K562 (cell line): ENCODE results near the gene TEX13C. TPM values are rescaled to one million over a fixed set of nuclear protein-coding genes. Genes with fewer than 3 reads are reported as not detected.
A peak's percentile ranks its signal among the peaks of the same experiment; 100 is the strongest.

Experiments used
- ATF1 ChIP-seq, 2 experiments: fragments of 450-650 bp in 1 of 2; IDR thresholded peaks; 2 replicates each; pipeline ENCODE4 v1.6.1; 2016; ENCODE audit warnings: missing compliant biosample characterization in 1 of 2, missing genetic modification characterization in 1 of 2
- CCNT2 ChIP-seq: IDR thresholded peaks from 2 replicates; pipeline ENCODE4 v1.6.1; 2011; ENCODE audit warnings: borderline replicate concordance, low read depth, mild to moderate bottlenecking, moderate library complexity, mixed read lengths, low read length; ENCODE audit not compliant: insufficient read length; ENCODE audit errors: extremely low read depth
- COPS2 ChIP-seq: fragments of 450-650 bp; conservative IDR thresholded peaks from 2 replicates; pipeline ENCODE4 v1.6.1; 2016; ENCODE audit warnings: mild to moderate bottlenecking, moderate library complexity
- DPF2 ChIP-seq: fragments of 450-650 bp; IDR thresholded peaks from 2 replicates; pipeline ENCODE4 v1.6.1; 2016
- ELF2 ChIP-seq: fragments of 250-450 bp; sonication (Bioruptor Pico); IDR thresholded peaks from 2 replicates; pipeline ENCODE4 v1.5.0; 2021; ENCODE audit warnings: mild to moderate bottlenecking
- GATA2 ChIP-seq: sonication (generic); formaldehyde crosslinking; IDR thresholded peaks from 2 replicates; pipeline ENCODE4 v1.4.0; 2020; ENCODE audit warnings: mild to moderate bottlenecking, missing genetic modification reagents
- KAT7 ChIP-seq: sonication (generic); formaldehyde crosslinking; IDR thresholded peaks from 2 replicates; pipeline ENCODE4 v1.8.0; 2022; ENCODE audit warnings: missing genetic modification reagents, mild to moderate bottlenecking, borderline replicate concordance
- LEF1 ChIP-seq: fragments of 450-650 bp; IDR thresholded peaks from 2 replicates; pipeline ENCODE4 v1.6.1; 2016; ENCODE audit warnings: mild to moderate bottlenecking
- OTX1 ChIP-seq: fragments of 450-650 bp; formaldehyde crosslinking; IDR thresholded peaks from 2 replicates; pipeline ENCODE4 v1.4.0; 2022; ENCODE audit warnings: mild to moderate bottlenecking
- RBM14 ChIP-seq: fragments of 200-400 bp; formaldehyde crosslinking; IDR thresholded peaks from 2 replicates; pipeline ENCODE4 v1.6.1; 2018; ENCODE audit warnings: low read depth, mild to moderate bottlenecking, low read length, moderate library complexity, borderline replicate concordance; ENCODE audit not compliant: insufficient read depth
- SIRT6 ChIP-seq: IDR thresholded peaks from one replicate; pipeline ENCODE4 v1.6.1; 2012; ENCODE audit warnings: low read depth, mild to moderate bottlenecking, control low read depth, inconsistent platforms, low read length, moderate library complexity
- SMARCE1 ChIP-seq: fragments of 450-650 bp; IDR thresholded peaks from 2 replicates; pipeline ENCODE4 v1.7.1; 2016; ENCODE audit warnings: mild to moderate bottlenecking
- SREBF1 ChIP-seq: fragments of 150-350 bp; IDR thresholded peaks from 2 replicates; pipeline ENCODE4 v1.6.1; 2014; ENCODE audit warnings: antibody characterized with exemption, low read depth, low read length, borderline replicate concordance
- TAF15 ChIP-seq: fragments of 200-400 bp; formaldehyde crosslinking; IDR thresholded peaks from 2 replicates; pipeline ENCODE4 v1.6.1; 2017; ENCODE audit warnings: mild to moderate bottlenecking, low read depth, low read length, moderate library complexity
- TAF9B ChIP-seq: fragments of 450-650 bp; IDR thresholded peaks from 2 replicates; pipeline ENCODE4 v1.6.1; 2018; ENCODE audit warnings: mild to moderate bottlenecking; ENCODE audit not compliant: partially characterized antibody
- TEAD4 ChIP-seq, 2 experiments: sonication (generic) in 1 of 2; formaldehyde crosslinking in 1 of 2; IDR thresholded peaks; 2 replicates each; pipeline versions ENCODE4 v1.6.1 to v1.8.0; 2012 to 2022; ENCODE audit warnings: borderline replicate concordance in 1 of 2, inconsistent platforms in 1 of 2, low read length in 1 of 2, mild to moderate bottlenecking in 1 of 2, missing genetic modification reagents in 1 of 2
- ZBTB8A ChIP-seq: fragments of 450-650 bp; IDR thresholded peaks from 2 replicates; pipeline ENCODE4 v1.6.1; 2018; ENCODE audit warnings: mild to moderate bottlenecking, moderate library complexity; ENCODE audit not compliant: partially characterized antibody
- ZNF174 ChIP-seq: fragments of 250-450 bp; sonication (Bioruptor Pico); IDR thresholded peaks from 2 replicates; pipeline ENCODE4 v1.4.0; 2020; ENCODE audit warnings: mild to moderate bottlenecking
- ZNF316 ChIP-seq: fragments of 450-650 bp; IDR thresholded peaks from 2 replicates; pipeline ENCODE4 v1.6.1; 2016
- ZNF518B ChIP-seq: fragments of 250-450 bp; sonication (Bioruptor Pico); IDR thresholded peaks from 2 replicates; pipeline ENCODE4 v1.5.0; 2021; ENCODE audit warnings: mild to moderate bottlenecking, moderate library complexity
- ZNF778 ChIP-seq: fragments of 450-650 bp; formaldehyde crosslinking; IDR thresholded peaks from 2 replicates; pipeline ENCODE4 v1.4.0; 2020; ENCODE audit warnings: mild to moderate bottlenecking, moderate library complexity
- polyA plus RNA-seq, 8 experiments: library from polyadenylated mRNA; depleted of rRNA in 4 of 8; stranded (reverse) in 5 of 8; unstranded in 3 of 8; fragments of >200 nt; fragmentation: Nextera tagmentation in 2 of 8; fragmentation: Illumina TruSeq in 1 of 8; extraction: Ambion mirVana in 2 of 8; extraction: Trizol in 1 of 8; gene quantifications; 2 replicates each; pipeline versions ENCODE4 v1.2.1 to v1.2.3, GENCODE V29; 2011 to 2014; ENCODE audit warnings: inconsistent platforms in 1 of 8, missing spikeins in 1 of 8
- total RNA-seq, 7 experiments: library from RNA; depleted of rRNA in 6 of 7; stranded (reverse); fragments of >200 nt in 6 of 7; fragmentation: Illumina TruSeq in 2 of 7; extraction: Trizol in 2 of 7; gene quantifications; 2 replicates each; pipeline versions ENCODE4 v1.2.1 to v1.2.3, GENCODE V29; 2011 to 2021; ENCODE audit warnings: low replicate concordance in 1 of 7
- TF ChIP-seq, protein P1 (sequence below), 2 experiments: IDR thresholded peaks in 1 of 2; conservative IDR thresholded peaks in 1 of 2; 2 replicates each; pipeline ENCODE4 v1.6.1; 2016; ENCODE audit warnings: low read depth in 2 of 2, mild to moderate bottlenecking in 1 of 2, missing compliant biosample characterization in 1 of 2, missing genetic modification characterization in 1 of 2, moderate library complexity in 1 of 2
- TF ChIP-seq, protein P2 (sequence below): fragments of 450-650 bp; IDR thresholded peaks from 2 replicates; pipeline ENCODE4 v1.6.1; 2016; ENCODE audit warnings: missing biosample characterization, missing genetic modification characterization

The TEX13C gene
- total and polyA plus RNA-seq, 9 of the 15 experiments (the other 6 are each of a cell fraction or from before 2014, with no cell fraction given), result not detected

DNA sequence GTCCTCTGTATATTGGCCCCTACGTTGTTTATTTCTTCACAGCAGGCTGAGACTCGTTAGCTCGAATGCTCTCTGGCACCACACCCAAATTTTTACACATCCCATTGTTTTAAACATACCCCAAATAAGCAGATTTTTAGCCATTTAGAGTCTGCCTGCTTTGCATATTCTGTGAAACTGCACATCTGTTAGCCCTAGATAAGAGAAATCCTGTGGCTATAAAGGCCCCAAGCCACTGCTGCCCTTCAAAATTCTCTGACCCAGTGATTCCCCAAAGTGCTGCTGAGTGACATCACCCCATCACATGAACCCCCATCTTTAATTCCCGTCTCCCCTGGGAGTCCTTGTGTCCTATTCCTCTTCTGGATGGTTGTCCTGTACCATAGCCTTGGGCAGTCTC is 20.8 kb downstream of the TEX13C start (continued):
- TF ChIP-seq LEF1 (peak; percentile 49; the same call in 1 of the 2 replicates), ELF2 (no peak), CCNT2 (no peak), GATA2 (CRISPR knock-in tag) (peak; percentile 35; the same call in 1 of the 2 replicates), ATF1 (CRISPR knock-in tag; IDR thresholded peaks at IDR 0.05) (no peak), ATF1 (tag; IDR thresholded peaks at IDR 0.05) (0 out of 2 replicates have a peak, but pooled peaks have one; percentile 12), ZBTB8A (no peak), SMARCE1 (peak; percentile 69), ZNF174 (CRISPR knock-in tag) (no peak), ZNF778 (CRISPR knock-in tag) (no peak), RBM14 (no peak), SREBF1 (no peak), COPS2 (no peak), KAT7 (CRISPR knock-in tag) (no peak), ZNF316 (peak; percentile 12; the same call in 1 of the 2 replicates), DPF2 (peak; percentile 80), TAF9B (no peak), ZNF518B (CRISPR knock-in tag) (no peak), SIRT6 (no peak), OTX1 (CRISPR knock-in tag) (no peak), TEAD4 (IDR thresholded peaks at IDR 0.05; ENCODE audit: low read length) (peak; percentile 82), TEAD4 (CRISPR knock-in tag; IDR thresholded peaks at IDR 0.05; ENCODE audit: borderline replicate concordance) (no peak), TAF15 (no peak)
- TF ChIP-seq, protein P1, sequence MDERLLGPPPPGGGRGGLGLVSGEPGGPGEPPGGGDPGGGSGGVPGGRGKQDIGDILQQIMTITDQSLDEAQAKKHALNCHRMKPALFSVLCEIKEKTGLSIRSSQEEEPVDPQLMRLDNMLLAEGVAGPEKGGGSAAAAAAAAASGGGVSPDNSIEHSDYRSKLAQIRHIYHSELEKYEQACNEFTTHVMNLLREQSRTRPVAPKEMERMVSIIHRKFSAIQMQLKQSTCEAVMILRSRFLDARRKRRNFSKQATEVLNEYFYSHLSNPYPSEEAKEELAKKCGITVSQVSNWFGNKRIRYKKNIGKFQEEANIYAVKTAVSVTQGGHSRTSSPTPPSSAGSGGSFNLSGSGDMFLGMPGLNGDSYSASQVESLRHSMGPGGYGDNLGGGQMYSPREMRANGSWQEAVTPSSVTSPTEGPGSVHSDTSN (CRISPR knock-in tag; IDR thresholded peaks at IDR 0.05; ENCODE audit: low read depth), result no peak
- TF ChIP-seq, protein P1 (tag; conservative IDR thresholded peaks at IDR 0.05; ENCODE audit: low read depth), result 0 out of 2 replicates have a peak, but pooled peaks have one; percentile 23
- TF ChIP-seq, protein P2, sequence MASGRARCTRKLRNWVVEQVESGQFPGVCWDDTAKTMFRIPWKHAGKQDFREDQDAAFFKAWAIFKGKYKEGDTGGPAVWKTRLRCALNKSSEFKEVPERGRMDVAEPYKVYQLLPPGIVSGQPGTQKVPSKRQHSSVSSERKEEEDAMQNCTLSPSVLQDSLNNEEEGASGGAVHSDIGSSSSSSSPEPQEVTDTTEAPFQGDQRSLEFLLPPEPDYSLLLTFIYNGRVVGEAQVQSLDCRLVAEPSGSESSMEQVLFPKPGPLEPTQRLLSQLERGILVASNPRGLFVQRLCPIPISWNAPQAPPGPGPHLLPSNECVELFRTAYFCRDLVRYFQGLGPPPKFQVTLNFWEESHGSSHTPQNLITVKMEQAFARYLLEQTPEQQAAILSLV (tag), result no peak
